DND-41 (cell line): ENCODE results near the gene VLDLR.

Experiments used
- EZH2 ChIP-seq: IDR thresholded peaks from 3 replicates; pipeline ENCODE4 v1.6.1; 2012; ENCODE audit warnings: borderline replicate concordance, low read depth, mild to moderate bottlenecking, moderate library complexity, low read length, inconsistent platforms; ENCODE audit not compliant: severe bottlenecking
- TF ChIP-seq, protein P1 (sequence below): IDR thresholded peaks from 2 replicates; pipeline ENCODE4 v1.5.1; 2012; ENCODE audit warnings: borderline replicate concordance, low read length, moderate library complexity, mild to moderate bottlenecking; ENCODE audit not compliant: poor library complexity, severe bottlenecking; ENCODE audit errors: extremely low read depth

DNA sequence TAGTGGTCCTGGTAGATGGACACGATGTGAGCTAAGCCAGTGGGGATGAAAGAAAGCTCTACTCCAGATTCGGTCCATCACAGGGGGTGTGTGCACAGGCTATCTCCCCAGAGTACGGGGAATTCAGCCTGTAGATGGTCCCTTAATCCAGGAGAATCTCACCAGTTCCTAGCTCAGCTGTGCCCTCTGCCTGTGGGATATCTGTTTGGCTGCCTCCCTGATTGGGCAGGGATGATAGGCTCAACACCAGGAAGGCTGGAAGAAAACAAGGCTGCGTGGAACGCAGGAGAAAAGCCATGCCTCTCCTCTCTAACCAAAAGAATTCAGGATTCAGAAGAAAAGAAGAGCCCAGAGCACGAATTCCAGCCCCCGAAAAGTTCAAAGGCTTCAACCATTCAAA is 40.9 kb downstream of the VLDLR start:
- TF ChIP-seq, protein P1, sequence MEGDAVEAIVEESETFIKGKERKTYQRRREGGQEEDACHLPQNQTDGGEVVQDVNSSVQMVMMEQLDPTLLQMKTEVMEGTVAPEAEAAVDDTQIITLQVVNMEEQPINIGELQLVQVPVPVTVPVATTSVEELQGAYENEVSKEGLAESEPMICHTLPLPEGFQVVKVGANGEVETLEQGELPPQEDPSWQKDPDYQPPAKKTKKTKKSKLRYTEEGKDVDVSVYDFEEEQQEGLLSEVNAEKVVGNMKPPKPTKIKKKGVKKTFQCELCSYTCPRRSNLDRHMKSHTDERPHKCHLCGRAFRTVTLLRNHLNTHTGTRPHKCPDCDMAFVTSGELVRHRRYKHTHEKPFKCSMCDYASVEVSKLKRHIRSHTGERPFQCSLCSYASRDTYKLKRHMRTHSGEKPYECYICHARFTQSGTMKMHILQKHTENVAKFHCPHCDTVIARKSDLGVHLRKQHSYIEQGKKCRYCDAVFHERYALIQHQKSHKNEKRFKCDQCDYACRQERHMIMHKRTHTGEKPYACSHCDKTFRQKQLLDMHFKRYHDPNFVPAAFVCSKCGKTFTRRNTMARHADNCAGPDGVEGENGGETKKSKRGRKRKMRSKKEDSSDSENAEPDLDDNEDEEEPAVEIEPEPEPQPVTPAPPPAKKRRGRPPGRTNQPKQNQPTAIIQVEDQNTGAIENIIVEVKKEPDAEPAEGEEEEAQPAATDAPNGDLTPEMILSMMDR, result no peak
- no peak for TF ChIP-seq EZH2
